RWPE1 (cell line): Measurements from ENCODE around the gene MRPL23.

Source experiments
- CTCF ChIA-PET: fragments of 350-600 bp; sonication (Branson Sonifier 250); formaldehyde crosslinking; extraction: SDS; loops from one replicate; lab custom pipeline; 2021; lab: Yijun Ruan, JAX
- POLR2A ChIA-PET: fragments of 400-600 bp; formaldehyde crosslinking; extraction: SDS; loops from one replicate; lab custom pipeline; 2020; ENCODE audit warnings: antibody characterized with exemption; ENCODE audit not compliant: low non-redundant PET; lab: Yijun Ruan, JAX
- DNase-seq: peaks from one replicate; pipeline ENCODE4 v3.0.0; 2012; ENCODE audit warnings: low spot score
- H3K27ac ChIP-seq: fragments of 450-650 bp; 2 replicates; pipeline ENCODE4 v1.5.1; 2017
- CTCF ChIP-seq: fragments of 450-650 bp; conservative IDR thresholded peaks from 2 replicates; pipeline ENCODE4 v1.5.1; 2017; ENCODE audit warnings: low read depth, mild to moderate bottlenecking

The MRPL23 gene

GRCh38 chr11:1975185-1975584, 28.1 kb downstream of the MRPL23 start:
- TF ChIP-seq CTCF = no peak
- no peak overlapping the region for H3K27ac ChIP-seq
- DNase-seq = no peak
- POLR2A ChIA-PET = no interaction called here
- CTCF ChIA-PET = no interaction called here

- no peak for TF ChIP-seq CTCF
- CTCF ChIA-PET = interaction anchor here (0.6 to 1.6 kb wide), 3 partner anchors 96 to 330 kb away, joined by 3 to 5 read pairs (median 5); no protein-coding TSS in a partner anchor
- H3K27ac ChIP-seq = no peak overlapping the region
- POLR2A ChIA-PET = no interaction called here
- no peak for DNase-seq
These were observed 31.8 kb downstream of the MRPL23 start for GRCh38 chr11:1978720-1979473.

- no peak for TF ChIP-seq CTCF
- POLR2A ChIA-PET = no interaction called here
- CTCF ChIA-PET = interaction anchor here (0.6 to 1.6 kb wide), 6 partner anchors 12 to 329 kb away, joined by 3 to 6 read pairs (median 4); no protein-coding TSS in a partner anchor
- DNase-seq = no peak
- H3K27ac ChIP-seq = no peak overlapping the region
These were observed 32.5 kb downstream of the MRPL23 start for GRCh38 chr11:1979607-1980006.

- ChIA-PET POLR2A (no interaction called here), CTCF (interaction anchor here (0.6 to 1.1 kb wide), 4 partner anchors 14 to 169 kb away, joined by 3 to 4 read pairs (median 3); no protein-coding TSS in a partner anchor)
- DNase-seq = no peak
- no peak for TF ChIP-seq CTCF
- no peak overlapping the region for H3K27ac ChIP-seq
These were observed 35.9 kb downstream of the MRPL23 start for GRCh38 chr11:1982873-1983600.

GRCh38 chr11:1983601-1983961, 36.4 kb downstream of the MRPL23 start:
- no peak for TF ChIP-seq CTCF
- ChIA-PET POLR2A (no interaction called here), CTCF (interaction anchor here (0.6 to 1.1 kb wide), 3 partner anchors 166 to 168 kb away, joined by 3 to 4 read pairs (median 3); no protein-coding TSS in a partner anchor)
- no peak overlapping the region for H3K27ac ChIP-seq
- DNase-seq = no peak

GRCh38 chr11:1987024-1987423, 39.9 kb downstream of the MRPL23 start:
- CTCF ChIA-PET = interaction anchor here (0.7 kb wide), 1 partner anchor 88 kb away, joined by 3 read pairs; no protein-coding TSS in a partner anchor
- DNase-seq = no peak
- POLR2A ChIA-PET = interaction anchor here (0.5 kb wide), 1 partner anchor 39 kb away, joined by 3 read pairs; no protein-coding TSS in a partner anchor
- no peak for TF ChIP-seq CTCF
- no peak overlapping the region for H3K27ac ChIP-seq
